Activated effector memory CD4-positive, alpha-beta T cell treated with anti-CD3 and anti-CD28 coated beads, Interleukin-2, amount 50 U/mL, for 16 hours (primary cell): ENCODE results near the gene BORCS6.

ENCODE experiments used
- DNase-seq: peaks from one replicate; pipeline ENCODE4 v3.0.0-alpha.2; 2020

The BORCS6 gene

DNA sequence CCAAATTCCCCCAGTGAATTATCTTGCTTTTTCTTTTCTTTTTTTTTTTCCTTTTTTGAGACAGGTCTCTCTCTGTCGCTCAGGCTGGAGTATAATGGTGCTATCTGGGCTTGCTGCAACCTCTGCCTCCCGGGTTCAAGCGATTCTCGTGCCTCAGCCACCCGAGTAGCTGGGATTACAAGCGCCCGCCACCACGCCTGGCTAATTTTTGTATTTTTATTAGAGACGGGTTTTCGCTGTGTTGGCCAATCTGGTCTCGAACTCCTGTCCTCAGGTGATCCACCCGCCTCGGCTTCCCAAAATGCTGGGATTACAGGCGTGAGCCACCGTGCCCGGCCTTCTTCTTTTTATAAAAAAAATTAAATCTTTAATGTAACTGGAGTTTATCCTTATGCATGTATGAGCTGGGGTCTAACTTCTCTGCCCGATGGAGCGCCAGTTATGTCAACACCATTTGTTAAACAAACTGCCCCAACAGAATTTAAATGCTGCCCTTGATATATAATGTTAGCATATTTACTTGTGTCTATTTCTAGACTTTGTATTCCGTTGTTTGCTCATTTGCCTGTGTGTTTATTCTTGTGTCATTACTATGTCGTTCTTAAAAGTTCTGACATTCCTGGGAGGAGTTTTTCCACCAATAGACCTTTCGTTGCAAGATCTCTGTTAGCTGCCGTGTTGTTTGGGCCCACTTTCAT is 20.9 kb upstream of the BORCS6 start:
- DNase-seq, result no peak

DNA sequence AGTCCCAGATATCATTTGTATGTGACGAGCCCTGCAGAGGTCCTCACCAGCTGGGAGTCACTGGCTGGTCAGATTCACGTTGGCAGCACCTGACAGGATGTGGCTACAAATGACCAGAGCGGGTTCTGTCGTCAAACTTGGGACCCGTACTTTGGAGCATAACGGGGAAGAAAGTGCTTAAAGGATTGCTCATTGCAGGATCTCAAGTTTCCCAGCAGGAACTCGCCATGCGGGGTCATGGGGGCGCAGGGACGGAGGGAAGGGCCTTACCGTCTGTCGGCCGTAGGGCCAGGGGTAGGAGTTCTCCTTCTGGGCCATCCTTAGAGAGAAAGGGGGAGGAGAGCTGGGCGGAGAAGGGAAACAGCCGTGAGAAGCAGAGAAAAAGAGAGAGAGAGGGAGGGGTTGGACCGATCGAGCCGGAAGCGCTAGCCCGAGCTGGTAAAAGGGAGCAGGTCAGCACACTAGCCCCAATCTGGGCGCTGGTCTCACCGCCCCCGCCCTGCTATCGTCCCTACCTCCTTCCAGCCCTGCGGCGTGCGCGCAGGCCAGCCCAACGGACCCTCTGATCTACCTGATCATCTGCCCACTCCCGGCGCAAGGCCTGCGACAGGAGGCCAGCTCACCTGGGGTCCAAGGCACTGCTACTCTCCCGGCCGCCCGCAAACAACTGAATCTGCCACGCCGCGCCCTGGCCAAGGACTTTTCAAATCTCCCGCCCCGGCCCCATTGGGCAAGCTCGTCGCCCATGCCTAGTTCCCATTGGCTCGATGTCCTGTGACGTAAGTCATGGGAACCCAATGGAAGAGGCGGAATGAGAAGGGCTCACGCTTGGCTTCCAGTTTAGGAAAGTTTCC is 20.2 kb upstream of the BORCS6 start, which contains the start of gene AURKB:
Gene AURKB (minus strand): TSS at position 669 of the 854 bp plus-strand sequence. CDS start 351 bp downstream, at position 318.
- peak; percentile 97 for DNase-seq

DNA sequence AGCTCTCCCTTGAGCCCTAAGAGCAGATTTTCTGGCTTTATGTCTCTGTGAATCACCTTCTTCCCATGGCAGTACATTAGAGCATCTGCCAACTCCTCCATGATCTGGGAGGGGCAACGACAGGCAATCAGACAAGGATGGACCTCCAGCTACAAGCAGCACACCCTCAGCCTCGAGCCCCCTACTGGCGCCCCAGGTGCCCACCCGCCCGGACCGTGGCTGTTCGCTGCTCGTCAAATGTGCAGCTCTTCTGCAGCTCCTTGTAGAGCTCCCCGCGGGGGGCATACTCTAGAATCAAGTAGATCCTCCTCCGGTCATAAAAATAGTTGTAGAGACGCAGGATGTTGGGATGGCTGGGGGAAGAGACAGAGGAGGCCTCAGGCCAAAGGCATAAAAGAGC is 16.6 kb upstream of the BORCS6 start:
- no peak for DNase-seq

DNA sequence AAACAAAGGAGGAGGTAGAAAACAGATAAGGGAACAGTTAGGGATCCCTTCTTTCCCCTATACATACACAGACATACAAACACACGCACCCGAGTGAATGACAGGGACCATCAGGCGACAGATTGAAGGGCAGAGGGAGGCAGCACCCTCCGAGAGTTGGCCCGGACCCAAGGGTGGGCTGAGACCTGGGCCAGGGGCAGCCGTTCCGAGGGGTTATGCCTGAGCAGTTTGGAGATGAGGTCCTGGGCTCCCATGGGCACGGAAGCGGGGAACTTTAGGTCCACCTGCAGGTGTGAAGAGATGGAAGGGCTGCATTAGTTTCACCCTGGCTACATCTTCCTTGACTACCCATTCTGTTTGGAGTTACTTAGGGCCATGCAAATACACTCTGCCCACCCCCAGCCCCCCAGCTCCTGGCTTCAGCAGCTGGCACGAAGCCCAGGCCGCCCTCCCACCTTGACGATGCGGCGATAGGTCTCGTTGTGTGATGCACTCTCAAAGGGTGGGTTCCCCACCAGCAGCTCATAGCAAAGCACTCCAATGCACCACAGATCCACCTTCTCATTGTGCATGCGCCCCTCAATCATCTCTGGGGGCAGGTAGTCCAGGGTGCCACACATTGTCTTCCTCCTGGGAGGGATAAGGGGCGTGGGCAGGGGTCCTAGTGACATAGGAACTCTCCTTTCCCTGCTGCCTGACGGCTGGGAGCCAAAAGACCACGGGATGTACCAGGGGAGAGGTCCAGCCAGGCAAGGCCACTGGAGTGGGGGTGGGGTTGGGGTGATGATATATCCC is 15.0 kb upstream of the BORCS6 start:
- no peak for DNase-seq

GRCh38 chr17:8192070-8192815 is 2.3 kb upstream of the BORCS6 start:
- DNase-seq, result peak; percentile 78

GRCh38 chr17:8190506-8190905 is 526 bp upstream of the BORCS6 start:
- DNase-seq, result no peak

GRCh38 chr17:8189041-8189710 is 804 bp downstream of the BORCS6 start:
- peak; percentile 74 for DNase-seq

DNA sequence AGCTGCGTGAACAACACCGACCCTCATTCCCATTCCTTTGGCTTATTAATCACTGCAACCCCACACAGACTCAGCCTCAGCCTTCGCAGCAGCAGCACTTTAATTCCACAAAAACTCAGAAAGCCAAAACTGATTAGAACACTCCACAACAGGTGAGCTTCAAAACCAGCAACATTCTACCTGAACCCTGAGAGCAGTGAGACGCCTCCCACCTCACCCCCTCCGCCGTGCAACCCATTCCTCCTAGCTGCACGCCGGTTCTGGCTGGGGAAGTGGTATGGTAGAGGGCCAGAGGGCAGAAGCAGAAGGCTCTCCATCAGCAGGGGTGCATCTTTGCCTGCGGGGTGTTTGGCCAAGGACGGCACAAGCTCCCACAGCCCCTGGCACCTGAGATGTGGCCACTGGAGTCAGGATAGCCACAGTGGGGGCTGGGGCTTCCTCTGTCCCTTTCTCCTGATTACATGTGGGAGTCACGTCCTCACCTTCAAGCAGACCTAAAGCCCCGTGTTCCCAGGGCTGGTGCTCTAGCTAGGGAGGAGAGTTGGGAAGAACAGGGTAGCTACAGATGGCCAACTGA is 1.6 kb downstream of the BORCS6 start:
- DNase-seq, result peak; percentile 73

DNA sequence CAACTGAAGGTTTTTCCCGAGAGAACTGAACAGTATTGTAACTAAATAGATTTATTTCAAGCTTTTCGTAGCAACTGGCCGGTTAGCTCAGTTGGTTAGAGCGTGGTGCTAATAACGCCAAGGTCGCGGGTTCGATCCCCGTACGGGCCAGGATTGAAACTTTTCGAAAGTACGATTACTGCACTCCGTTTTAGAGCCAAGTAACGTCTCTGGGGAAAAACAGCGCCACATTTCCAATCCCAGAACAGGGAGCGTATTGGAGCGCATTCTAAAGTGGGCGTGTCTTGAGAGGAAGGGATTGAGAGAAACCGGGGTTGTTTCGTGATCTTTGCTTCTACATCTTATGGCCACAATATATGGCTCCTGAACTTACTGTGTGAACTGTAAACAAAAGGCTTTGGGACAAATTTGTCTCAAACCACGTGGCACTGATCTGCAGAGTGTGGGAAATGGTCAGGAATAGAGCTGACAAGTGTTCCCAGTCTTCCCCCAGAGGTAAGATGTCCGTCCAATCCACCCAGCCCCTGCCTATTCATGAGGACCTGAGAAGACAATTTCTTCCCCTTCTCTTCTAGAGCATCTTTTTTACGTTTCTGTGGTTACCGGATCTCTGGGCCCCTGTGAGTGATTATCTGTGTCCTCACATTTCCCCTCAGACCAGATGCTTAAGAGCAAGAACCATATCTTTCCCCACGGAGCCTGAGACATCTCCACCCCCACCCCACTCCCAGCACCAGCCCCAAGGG is 2.3 kb downstream of the BORCS6 start:
- peak; percentile 96 for DNase-seq

DNA sequence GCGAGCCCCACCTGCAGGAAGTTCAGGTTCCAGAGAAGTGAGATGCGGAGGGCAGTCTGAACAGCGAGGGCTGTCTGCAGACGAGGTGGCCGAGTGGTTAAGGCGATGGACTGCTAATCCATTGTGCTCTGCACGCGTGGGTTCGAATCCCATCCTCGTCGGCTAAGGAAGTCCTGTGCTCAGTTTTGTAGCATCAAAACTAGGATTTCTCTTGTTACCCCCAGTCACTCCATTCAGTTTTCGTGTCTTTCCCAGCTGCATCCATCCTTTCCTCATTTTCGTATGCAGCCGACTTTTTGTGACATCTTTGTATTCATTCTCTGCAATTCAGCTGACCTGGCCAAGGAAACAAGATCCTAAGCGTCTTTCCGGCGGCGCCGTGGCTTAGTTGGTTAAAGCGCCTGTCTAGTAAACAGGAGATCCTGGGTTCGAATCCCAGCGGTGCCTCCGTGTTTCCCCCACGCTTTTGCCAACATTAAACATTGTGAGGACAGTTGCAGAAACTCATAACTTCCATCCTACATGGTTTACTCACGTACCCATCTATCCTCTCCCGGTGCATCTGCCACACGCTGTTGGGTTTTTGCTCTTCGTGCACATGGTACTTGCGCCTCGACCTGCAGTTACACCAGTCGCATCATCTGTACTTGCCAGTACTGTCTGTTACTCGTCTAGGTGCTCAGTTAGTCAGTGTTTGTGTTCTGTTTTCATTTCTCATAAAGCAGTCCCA is 3.0 kb downstream of the BORCS6 start:
- peak; percentile 95 for DNase-seq

GRCh38 chr17:8186446-8186786 is 3.6 kb downstream of the BORCS6 start:
- DNase-seq, result no peak

GRCh38 chr17:8185582-8186445 is 4.2 kb downstream of the BORCS6 start:
- peak; percentile 96 for DNase-seq

DNA sequence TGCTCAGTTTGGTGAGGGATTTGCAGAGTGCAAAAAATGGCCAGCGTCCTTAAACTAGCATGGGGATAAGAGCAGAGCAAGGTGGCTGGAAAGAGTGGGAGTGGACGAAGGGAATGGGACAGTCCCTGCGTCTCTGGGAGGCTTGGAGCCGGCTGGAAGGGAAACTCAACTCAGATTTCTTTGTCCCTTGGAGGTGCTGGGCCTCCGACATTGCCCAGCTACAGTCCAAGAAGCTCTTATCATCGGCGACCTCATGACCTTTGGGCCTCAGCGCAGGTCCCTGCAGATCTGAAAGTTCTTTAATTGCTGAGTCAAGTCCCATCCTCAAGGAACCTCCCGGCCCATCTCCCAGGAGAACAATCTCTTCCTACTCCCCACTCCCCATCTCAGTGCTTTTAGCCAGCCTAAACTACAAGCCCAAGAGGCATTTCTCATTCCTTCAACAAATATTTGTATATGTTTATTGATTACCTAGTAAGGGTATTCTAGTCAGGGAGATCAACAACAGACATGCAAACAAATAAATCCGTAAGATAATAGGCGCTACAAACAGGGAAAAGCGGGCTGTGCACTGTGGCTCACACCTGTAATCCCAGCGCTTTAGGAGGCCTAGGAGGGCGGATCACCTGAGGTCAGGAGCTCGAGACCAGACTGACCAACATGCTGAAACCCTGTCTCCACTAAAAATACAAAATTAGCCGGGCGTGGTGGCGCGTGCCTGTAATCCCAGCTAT is 12.8 kb downstream of the BORCS6 start:
- no peak for DNase-seq

GRCh38 chr17:8176197-8176940 is 13.6 kb downstream of the BORCS6 start, which contains the start of gene TMEM107:
TMEM107 (minus strand) TSS chr17:8176380; CDS start chr17:8176286, 94 bp downstream.
- DNase-seq, result peak; percentile 96

DNA sequence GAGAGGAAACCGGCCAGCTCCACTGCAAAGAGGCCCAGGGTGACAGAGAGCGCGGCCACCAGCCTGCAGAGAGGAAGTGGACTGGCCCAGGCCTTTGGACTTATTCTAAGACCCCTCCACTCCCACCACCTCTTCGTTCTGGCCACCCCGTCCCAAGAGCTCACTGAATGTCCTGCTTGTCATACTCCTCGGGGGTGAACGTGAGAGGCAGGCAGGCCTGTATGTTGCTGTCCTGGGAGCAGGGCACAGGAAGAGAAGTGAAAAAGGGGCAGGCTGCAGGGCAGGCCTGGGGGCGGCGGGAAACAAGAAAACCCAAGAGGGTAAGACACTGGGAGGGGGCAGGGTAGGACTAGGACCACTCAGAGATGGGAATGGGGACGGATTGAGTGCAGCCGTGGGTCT is 14.2 kb downstream of the BORCS6 start:
- no peak for DNase-seq

DNA sequence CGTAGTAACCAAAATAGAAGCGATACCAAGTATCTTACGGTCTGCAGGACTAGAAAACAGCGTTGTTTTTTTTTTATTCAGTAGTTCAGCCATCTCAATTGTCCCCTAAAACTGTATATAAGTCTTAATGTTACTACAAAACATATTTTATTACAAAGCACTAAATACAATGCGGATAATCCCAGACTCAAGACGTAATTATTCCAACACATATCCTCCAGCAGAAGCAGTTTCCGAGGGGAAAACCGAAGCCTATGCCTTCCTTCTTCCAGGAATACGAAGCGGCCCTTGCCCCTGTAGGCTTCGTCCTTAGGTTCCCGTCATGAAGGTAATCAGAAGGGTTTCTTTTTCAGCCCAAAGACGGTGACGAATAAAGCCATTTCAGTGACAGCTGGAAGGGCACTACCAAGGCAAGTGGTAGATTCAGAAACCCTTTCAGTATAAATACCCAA is 16.1 kb downstream of the BORCS6 start:
- DNase-seq, result no peak

GRCh38 chr17:8173056-8173870 is 16.7 kb downstream of the BORCS6 start:
- peak; percentile 91 for DNase-seq
